IPS-NIHi11 (cell line): ENCODE data around the gene CDH5.

ENCODE experiments used
- DNase-seq: peaks from one replicate; pipeline ENCODE4 v3.0.0; 2012; ENCODE audit warnings: mixed read lengths, low spot score

Gene CDH5

DNA sequence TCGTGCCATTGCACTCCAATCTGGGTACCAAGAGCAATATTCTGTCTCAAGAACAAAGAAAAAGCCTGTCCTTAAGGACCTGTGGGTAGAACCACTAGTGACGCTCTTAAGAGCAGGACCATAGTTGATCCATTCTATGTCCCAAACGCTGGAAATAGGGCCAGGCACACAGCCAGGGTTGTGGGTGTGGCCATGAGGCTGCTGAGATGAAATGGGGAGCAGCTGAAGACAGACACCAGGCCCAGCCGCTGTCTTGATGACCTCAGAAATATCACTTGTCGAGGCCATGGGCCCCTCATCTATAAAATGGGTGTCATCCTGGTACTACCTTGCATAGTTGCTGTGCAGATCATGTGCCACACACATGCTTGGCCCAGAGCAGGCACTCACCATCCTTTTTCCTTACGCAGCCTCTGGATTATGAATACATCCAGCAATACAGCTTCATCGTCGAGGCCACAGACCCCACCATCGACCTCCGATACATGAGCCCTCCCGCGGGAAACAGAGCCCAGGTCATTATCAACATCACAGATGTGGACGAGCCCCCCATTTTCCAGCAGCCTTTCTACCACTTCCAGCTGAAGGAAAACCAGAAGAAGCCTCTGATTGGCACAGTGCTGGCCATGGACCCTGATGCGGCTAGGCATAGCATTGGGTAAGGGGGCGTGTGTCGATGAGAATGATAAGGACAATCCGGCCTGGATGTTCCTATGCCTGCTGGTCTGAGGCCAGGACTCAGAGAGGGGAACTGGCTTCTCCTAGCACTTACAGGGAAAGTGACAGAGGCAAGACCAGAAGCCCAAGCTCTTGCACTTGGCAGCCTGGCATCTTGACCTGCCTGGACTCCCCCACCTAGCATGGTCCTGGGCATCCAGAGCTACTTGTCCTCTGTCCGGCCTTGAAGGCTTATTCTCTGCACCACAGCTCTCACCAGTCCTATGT is 25.5 kb downstream of the CDH5 start:
- DNase-seq, result no peak

GRCh38 chr16:66395806-66396555 is 29.5 kb downstream of the CDH5 start:
- no peak for DNase-seq

DNA sequence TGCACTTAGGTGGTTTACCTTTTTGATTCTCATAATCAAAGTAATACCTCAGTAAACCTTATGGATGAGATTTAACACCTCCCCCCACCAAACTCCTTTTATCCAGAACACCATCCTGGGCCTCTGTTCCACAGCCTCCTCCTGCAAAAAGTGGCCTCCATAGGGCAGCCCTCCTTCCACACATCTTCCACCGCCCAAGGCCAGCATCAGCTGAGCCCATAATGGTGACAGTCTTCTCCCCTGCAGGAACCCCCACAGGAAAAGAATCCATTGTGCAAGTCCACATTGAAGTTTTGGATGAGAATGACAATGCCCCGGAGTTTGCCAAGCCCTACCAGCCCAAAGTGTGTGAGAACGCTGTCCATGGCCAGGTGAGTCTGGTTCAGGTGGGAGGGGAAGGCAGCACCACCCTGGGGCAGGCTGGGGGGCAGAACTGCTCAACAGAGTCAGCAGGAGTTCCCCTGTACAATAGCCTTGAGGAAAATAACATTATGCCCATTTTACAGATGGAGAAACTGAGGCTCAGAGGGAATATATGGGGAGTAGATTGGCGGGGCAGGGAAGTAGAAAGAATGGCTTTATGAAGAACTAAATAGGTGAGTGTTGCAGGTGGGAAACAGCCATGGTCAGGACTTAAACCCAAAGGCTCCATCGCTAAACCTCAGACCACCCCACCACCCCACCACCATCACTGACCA is 31.4 kb downstream of the CDH5 start:
- DNase-seq, result no peak

GRCh38 chr16:66399031-66399430 is 32.5 kb downstream of the CDH5 start:
- DNase-seq, result no peak

DNA sequence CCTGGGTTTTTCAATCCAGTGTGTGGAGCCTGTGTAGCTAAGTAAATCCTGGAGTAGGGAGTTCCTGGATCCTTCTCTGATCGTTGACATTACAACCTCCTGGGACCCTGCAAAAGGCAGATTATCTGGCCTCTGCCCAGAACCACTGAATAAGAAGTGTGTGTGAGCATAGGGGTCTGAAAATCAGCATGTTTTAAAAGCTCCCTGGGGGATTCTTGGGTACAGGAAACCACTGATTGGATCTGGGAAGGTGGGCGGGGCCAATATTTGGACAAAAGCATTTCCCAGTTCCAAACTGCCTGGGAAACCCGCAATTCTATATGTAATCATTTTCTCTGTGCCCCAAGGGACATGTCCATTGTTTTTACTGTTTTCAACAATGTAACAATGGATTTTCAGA is 33.4 kb downstream of the CDH5 start:
- DNase-seq, result peak; percentile 31

- DNase-seq, result no peak
Observed at GRCh38 chr16:66400503-66401380, 34.3 kb downstream of the CDH5 start.

DNA sequence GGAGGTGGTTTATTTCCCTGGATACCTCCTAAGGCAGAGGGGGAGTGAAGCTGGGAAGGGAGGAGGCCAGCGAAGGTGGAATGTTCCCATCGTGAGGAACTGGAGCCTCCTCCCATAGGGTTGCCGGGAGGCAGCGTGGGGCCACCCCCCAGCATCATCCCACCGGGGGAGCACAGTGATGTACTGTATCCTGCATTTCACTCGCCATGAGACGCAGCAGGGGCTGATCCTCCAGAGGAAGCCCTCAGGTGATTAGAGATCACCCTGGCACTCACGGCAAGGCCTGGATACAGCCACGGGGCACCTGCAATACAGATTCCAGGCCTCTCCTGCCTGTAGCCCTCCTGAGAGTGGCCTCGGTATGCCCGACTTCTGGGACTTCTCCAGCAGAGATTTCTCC is 35.1 kb downstream of the CDH5 start:
- no peak for DNase-seq

GRCh38 chr16:66402166-66402565 is 35.7 kb downstream of the CDH5 start:
- DNase-seq, result no peak

DNA sequence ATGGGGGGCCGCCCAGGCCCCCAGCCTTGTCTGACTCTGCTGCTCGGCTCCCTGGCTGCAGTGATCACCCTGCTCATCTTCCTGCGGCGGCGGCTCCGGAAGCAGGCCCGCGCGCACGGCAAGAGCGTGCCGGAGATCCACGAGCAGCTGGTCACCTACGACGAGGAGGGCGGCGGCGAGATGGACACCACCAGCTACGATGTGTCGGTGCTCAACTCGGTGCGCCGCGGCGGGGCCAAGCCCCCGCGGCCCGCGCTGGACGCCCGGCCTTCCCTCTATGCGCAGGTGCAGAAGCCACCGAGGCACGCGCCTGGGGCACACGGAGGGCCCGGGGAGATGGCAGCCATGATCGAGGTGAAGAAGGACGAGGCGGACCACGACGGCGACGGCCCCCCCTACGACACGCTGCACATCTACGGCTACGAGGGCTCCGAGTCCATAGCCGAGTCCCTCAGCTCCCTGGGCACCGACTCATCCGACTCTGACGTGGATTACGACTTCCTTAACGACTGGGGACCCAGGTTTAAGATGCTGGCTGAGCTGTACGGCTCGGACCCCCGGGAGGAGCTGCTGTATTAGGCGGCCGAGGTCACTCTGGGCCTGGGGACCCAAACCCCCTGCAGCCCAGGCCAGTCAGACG is 36.2 kb downstream of the CDH5 start:
- no peak for DNase-seq

- DNase-seq, result no peak
Observed at GRCh38 chr16:66403531-66404145, 37.1 kb downstream of the CDH5 start.

GRCh38 chr16:66405057-66405783 is 38.7 kb downstream of the CDH5 start:
- DNase-seq, result no peak

DNA sequence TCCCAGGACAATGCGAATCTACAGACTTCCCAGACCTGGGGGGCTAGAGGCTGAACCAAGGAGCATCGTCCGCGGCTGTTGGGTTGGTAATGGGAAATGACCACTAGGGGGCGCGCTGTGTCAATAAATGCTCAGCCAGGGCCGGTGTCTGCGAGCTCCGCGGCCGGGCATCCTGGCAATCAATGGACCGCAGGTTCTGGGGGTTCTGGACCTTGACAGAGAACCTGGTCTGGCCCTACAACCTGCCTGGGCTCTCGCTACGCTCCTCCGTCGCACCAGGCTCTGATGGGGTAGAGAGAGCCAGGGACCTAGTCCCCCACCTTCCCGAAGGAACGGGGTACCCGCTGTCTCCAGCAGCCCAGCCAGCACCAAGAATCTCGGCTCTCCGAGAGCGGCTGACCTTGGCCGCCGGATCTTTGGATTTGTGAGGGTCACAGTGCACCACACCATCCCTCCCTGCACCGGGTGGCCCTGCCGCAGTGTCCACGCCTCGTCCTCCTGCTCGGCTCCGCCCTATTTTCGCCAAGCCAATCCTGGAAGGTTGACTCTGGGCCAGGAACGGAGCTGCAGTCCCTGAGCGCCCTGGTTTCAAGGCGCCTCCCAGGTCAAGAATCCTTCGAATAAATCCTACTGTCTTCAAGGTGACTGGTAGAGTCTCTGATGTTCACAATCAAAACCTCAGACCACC is 40.2 kb downstream of the CDH5 start:
- DNase-seq, result peak; percentile 97

- no peak for DNase-seq
Observed at GRCh38 chr16:66408163-66409048, 41.9 kb downstream of the CDH5 start.

- no peak for DNase-seq
Observed at GRCh38 chr16:66409156-66409555, 42.7 kb downstream of the CDH5 start.

- no peak for DNase-seq
Observed at GRCh38 chr16:66412182-66412581, 45.7 kb downstream of the CDH5 start.

- no peak for DNase-seq
Observed at GRCh38 chr16:66414891-66415290, 48.4 kb downstream of the CDH5 start.

DNA sequence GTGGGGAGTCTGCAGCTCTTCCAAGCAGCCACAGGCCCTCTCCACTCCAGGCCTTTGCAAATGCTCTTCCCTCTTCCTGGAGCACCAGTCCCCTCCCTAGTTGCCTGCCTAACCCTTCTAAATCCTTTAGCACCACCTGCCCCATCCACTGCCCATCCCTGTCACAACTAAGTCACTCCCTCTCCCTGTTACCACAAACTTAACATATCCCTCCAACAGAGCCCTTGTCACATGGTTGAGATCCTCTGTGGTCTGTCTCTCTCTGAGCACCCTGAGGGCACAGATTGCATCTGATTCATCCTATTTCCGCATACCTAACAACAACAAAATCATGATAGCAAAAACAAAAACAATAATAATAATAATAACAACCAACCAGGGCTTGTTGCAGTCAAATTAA is 49.6 kb downstream of the CDH5 start:
- DNase-seq, result no peak
